ENCODE data around the gene SMOC2.

DNA sequence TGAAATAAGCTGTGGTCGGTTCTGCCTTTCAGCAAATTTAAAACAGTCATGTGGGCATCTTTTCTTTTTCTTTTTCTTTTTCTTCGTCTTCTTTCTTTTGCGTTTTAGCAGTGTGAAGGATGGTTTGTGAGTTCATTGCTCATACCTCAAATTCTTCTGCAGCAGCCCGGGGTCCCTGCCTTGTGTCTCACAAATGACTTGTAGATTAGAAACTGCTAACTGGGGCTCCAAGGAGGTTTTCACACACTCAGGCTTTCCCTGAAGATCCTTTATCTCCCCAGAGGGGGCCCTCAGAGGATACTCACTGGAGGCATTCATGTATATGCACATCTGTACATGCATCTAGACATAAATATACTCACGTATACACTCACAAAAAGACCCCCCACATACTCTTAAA is 1.7 kb downstream of the SMOC2 start:
- TF ChIP-seq, protein P1, sequence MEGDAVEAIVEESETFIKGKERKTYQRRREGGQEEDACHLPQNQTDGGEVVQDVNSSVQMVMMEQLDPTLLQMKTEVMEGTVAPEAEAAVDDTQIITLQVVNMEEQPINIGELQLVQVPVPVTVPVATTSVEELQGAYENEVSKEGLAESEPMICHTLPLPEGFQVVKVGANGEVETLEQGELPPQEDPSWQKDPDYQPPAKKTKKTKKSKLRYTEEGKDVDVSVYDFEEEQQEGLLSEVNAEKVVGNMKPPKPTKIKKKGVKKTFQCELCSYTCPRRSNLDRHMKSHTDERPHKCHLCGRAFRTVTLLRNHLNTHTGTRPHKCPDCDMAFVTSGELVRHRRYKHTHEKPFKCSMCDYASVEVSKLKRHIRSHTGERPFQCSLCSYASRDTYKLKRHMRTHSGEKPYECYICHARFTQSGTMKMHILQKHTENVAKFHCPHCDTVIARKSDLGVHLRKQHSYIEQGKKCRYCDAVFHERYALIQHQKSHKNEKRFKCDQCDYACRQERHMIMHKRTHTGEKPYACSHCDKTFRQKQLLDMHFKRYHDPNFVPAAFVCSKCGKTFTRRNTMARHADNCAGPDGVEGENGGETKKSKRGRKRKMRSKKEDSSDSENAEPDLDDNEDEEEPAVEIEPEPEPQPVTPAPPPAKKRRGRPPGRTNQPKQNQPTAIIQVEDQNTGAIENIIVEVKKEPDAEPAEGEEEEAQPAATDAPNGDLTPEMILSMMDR (IDR thresholded peaks at IDR 0.05) = no peak
- TF ChIP-seq POLR2A (IDR thresholded peaks at IDR 0.05) (no peak), EP300 (IDR thresholded peaks at IDR 0.05) (no peak)

All from tibial nerve (tissue), 4 donors.